NCI-H446 (cell line): ENCODE measurements around the gene MGLL.

Experiments used
- DNase-seq, 2 experiments: peaks; one replicate each; lab custom pipeline; 2025; lab: John Stamatoyannopoulos, UW

MGLL gene

GRCh38 chr3:127834771-127835170 lies 12.5 kb upstream of the MGLL start:
- no peak for DNase-seq

DNA sequence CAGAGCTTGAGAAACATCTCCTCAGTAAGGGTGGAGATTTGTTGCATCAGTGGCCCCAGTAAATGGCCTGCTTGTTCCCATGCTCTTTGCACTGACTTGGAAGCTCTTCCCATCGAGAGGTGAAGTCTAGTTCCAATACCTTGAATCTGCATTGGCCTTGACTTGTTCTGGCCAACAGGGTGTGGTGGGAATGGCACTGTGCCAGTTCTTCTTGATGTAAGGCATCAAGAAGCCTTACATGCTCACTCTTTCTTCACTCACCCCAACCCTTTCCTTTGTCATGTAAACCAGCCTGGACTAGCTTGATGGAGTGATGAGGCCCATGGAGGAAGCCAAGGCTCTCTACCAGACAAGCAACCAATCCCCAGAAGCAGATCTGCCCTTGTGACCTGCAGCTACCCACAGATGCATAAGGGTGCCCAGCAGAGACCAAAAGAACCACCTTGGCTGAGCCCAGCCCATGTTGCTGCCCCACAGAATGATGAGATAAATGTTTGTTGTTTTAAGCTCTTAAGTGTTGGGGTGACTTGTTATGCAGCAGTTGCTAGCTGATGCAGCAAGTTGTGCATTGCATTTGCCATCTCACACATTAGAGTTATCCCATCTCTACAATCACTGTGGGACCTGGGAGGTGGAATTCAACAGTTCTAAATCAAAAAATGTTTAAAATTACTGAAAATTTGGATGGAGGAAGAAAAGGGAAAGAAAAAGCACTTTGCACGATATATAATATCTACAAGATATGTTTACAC lies 11.1 kb upstream of the MGLL start:
- DNase-seq, result no peak

DNA sequence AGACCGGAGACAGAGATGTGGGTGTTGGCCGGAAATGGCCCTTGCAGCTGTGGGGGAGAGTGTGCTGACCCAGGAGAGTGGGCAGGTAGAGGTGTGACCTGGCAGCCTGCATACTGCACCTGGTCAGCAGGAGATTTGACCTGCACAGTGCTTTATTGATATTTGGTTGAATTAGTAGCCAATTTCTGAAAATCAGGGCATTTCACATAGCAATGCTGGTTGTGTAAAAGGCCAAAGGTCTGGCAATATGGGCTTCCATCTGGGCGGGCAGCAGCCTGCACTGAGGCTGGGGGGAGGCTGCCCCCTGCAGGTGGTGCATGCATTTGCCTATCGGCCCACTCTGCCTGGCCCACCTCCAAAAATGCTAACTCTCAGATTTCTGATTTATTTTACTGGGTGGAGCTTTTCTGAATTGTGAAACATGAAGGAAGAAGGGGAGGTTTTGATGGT lies 9.4 kb upstream of the MGLL start:
- peak; percentile 16 to 64 for DNase-seq

DNA sequence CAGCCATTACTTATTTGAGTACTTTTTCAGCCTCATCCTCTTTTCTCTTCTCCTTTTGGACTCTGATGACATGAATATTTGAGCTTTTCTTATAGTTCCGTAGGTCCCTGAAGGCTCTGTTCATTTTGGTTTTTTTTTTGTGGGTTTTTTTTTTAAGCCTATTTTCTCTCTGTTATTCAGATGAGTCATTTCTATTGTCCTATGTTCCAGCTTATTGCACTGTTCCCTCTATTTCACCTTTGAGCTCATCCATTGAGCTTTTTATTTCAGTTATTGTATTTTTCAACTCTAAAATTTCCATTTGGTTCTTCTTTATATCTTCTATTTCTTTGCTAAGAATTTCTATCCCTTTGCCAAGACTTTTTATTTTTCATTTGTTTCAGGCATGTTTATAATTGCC lies 7.2 kb upstream of the MGLL start:
- DNase-seq, result no peak

DNA sequence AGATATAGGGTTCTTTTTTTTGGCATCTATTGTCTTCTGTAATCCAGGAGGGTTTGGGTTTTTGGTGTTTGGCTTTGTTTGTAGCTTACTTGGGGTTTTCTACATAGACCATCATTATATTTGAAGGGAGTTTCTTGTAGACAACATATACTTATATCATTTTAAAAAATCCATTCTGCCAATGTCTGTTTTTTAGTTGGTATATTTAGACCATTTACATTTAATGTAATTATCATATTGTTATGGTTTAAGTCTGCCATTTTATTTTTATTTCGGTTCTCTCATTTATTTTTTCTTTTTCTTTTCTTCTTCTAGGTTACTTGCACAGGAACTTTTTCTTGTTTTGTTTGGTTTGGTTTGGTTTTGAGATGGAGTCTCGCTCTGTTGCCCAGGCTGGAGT lies 5.5 kb upstream of the MGLL start:
- no peak for DNase-seq

DNA sequence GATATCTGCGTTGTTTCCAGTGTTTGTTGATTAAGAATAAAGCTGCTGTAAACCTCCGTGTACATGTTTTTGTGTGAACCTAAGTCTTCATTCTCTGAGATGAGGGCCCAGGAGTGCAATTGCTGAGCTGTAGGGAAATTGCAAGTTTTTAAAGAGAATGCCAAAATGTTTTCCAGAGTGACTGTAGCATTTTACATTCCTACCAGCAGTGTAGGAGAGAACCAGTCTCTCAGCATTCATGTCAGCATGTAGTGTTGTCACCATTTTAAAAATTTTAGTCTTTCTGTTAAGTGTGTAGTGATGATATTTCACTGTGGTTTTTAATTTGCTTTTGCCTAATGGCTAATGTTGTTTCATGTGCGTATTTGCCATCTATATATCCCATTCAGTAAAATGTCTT lies 3.4 kb upstream of the MGLL start:
- DNase-seq, result no peak

- DNase-seq, result no peak
Measured at GRCh38 chr3:127824151-127824825, 2.0 kb upstream of the MGLL start.

GRCh38 chr3:127823426-127823857 lies 1.1 kb upstream of the MGLL start:
- no peak for DNase-seq

GRCh38 chr3:127822682-127823425 lies 539 bp upstream of the MGLL start:
- DNase-seq, result peak in 1 of 2 experiments; percentile 46

DNA sequence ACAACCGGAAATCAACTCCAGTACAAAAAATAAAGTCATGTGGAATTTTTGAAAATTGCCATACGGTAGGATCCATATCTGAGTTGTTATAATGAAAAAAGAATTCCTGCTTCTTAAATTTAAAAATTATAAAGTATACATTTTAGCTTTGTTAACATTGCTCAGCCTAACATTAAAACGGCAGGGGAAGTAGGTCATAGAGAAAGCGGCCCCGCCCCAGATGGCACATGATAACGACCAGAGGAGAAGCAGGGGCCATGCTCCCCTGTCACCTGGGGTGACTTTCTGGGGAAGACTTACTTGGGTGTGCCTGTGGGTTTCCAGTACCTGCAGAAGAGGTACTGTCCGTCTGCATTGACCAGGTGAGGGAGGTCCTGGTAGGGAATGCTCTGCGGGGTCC lies 921 bp downstream of the MGLL start:
- no peak for DNase-seq

- peak in 1 of 2 experiments; percentile 22 for DNase-seq
Measured at GRCh38 chr3:127820826-127821313, 1.4 kb downstream of the MGLL start.

GRCh38 chr3:127820221-127820825 lies 2.0 kb downstream of the MGLL start:
- DNase-seq, result no peak

- no peak for DNase-seq
Measured at GRCh38 chr3:127819656-127820055, 2.7 kb downstream of the MGLL start.

- DNase-seq, result no peak
Measured at GRCh38 chr3:127819086-127819485, 3.2 kb downstream of the MGLL start.

DNA sequence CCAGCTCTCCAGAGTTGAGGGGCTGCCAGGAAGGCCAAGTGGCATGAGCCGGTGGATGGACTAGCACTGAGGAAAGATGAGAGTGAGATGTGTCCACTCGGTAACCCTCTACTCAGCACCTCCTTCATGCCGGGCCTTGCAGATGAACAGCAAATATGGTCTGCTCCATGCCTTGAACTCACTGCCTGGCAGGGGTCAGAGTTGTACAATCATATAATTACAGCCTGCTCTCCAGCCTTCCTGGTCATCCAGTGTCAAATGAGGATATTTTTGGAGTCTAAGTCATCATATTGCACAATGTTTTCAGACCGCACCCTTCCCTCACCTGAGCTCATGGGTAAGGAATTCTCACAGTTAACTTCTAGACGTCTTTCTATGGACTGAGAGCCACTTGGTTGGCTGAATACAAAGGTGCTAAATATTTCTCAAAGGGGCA lies 4.9 kb downstream of the MGLL start:
- no peak for DNase-seq

DNA sequence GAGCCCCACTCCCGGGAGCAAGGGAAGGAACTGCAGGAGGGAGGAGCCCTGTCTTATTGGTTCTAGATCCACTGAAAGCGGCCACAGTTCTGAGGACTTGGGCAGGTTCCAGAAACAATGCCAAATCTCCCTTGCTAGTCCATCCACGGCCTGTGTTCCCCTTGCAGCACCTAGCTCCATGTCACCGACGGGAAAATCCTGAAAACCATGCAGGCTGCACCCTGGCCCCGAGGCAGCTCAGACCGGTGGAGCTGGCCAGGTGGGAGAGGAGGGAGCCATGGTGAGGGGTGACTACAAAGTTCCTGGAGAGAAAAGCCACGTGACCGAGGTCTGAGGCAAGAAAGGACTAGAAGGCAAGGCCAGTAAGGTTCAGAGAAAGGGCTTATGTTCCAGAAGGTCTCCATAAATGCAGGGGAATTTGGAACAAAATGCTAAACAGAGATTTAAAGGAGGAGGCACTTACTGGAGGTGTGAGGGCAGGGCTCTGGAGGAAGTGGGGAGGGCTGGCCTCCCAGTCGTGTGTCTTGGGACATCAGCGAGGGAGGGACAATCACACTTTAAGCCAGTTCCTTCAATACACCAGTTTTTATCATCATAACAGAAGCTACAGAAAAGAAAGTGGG lies 5.4 kb downstream of the MGLL start:
- no peak for DNase-seq

GRCh38 chr3:127815641-127816605 lies 6.4 kb downstream of the MGLL start:
- no peak for DNase-seq

GRCh38 chr3:127815001-127815400 lies 7.3 kb downstream of the MGLL start:
- no peak for DNase-seq

GRCh38 chr3:127814325-127814781 lies 8.0 kb downstream of the MGLL start:
- no peak for DNase-seq

GRCh38 chr3:127812151-127812550 lies 10.2 kb downstream of the MGLL start:
- no peak for DNase-seq
